Upper lobe of right lung (tissue), 1 donor: ENCODE results near the gene EGLN1. TPM values are rescaled to one million over a fixed set of nuclear protein-coding genes. Genes with fewer than 3 reads are reported as not detected.

Source experiments
- ATAC-seq: fragments of 200-7000 bp; cut with Tn5 transposase; one replicate; pipeline ENCODE4 v1.9.1; 2020; ENCODE audit warnings: mild to moderate bottlenecking, moderate library complexity
- DNase-seq: peaks from one replicate; pipeline ENCODE4 v3.0.0-alpha.2; 2020
- H3K27ac ChIP-seq: fragments of 200-600 bp; one replicate; pipeline ENCODE4 v1.8.0; 2022
- H3K27me3 ChIP-seq: fragments of 200-600 bp; one replicate; pipeline ENCODE4 v1.8.0; 2022; ENCODE audit warnings: mild to moderate bottlenecking
- H3K36me3 ChIP-seq: fragments of 200-600 bp; one replicate; pipeline ENCODE4 v1.8.0; 2022
- H3K4me1 ChIP-seq: fragments of 200-600 bp; one replicate; pipeline ENCODE4 v1.8.0; 2022
- H3K4me3 ChIP-seq: fragments of 200-600 bp; one replicate; pipeline ENCODE4 v1.8.0; 2022; ENCODE audit warnings: mild to moderate bottlenecking
- H3K9me3 ChIP-seq: fragments of 200-600 bp; one replicate; pipeline ENCODE4 v1.8.0; 2022
- intact Hi-C: fragments of 100-400 bp; cut with DNase I; formaldehyde crosslinking; loops from one replicate; pipeline ENCODE4 v1.11.0; 2022
- total RNA-seq: library from RNA; stranded (reverse); fragmentation: NEBNext Ultra II Directional; extraction: Animal tissue kit (Norgen Biotek cat#: 25700); gene quantifications from one replicate; pipeline ENCODE4 v1.2.1, GENCODE V29; 2021
- TF ChIP-seq, protein P1 (sequence below): fragments of 200-600 bp; IDR thresholded peaks from one replicate; pipeline ENCODE4 v1.8.0; 2022; ENCODE audit warnings: antibody characterized with exemption
- donor health status: DM: no; HTN: yes; CAD: no; lungs with severe emphysema.

The EGLN1 gene
- total RNA-seq, 1 donor from 2014 or later = 23.5 TPM

DNA sequence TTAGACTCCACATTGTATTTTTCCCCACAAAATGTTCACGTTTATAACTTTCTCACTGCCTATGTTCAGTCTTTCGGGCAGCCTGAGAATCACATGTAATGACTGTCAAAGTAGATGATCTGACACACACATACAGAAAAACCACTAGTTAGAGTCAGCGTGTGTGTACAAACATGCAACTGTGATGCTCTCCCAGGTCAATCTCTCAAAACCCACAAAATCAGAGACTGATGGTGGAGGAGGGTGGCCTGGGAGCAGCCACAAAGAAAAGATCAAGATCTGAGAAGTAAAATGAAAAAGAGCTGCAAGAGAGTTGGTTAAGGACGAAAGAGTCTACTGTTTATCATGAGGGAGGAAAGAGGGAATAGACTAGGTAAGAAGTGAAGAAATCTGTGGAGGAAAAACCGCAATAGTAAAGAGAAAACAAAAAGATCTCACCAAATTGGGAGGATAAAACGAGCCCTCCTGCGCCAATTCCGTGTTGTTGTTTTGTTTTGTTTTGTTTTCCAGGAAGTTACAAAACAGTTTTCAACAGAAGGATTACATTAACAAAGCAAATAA is 2.3 kb downstream of the EGLN1 start:
- Histone ChIP-seq H3K27me3 (no peaks in the 10 kb centered on the region), H3K4me1 (peaks cover 52% of the 10 kb centered on the region), H3K9me3 (no peaks in the 10 kb centered on the region), H3K36me3 (no peaks in the 10 kb centered on the region), H3K4me3 (peak overlapping the region; percentile 77), H3K27ac (peak overlapping the region; percentile 96)
- TF ChIP-seq, protein P1, sequence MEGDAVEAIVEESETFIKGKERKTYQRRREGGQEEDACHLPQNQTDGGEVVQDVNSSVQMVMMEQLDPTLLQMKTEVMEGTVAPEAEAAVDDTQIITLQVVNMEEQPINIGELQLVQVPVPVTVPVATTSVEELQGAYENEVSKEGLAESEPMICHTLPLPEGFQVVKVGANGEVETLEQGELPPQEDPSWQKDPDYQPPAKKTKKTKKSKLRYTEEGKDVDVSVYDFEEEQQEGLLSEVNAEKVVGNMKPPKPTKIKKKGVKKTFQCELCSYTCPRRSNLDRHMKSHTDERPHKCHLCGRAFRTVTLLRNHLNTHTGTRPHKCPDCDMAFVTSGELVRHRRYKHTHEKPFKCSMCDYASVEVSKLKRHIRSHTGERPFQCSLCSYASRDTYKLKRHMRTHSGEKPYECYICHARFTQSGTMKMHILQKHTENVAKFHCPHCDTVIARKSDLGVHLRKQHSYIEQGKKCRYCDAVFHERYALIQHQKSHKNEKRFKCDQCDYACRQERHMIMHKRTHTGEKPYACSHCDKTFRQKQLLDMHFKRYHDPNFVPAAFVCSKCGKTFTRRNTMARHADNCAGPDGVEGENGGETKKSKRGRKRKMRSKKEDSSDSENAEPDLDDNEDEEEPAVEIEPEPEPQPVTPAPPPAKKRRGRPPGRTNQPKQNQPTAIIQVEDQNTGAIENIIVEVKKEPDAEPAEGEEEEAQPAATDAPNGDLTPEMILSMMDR = no peak
- no peak for DNase-seq
- intact Hi-C loops = no loop called here
- ATAC-seq = no peak

DNA sequence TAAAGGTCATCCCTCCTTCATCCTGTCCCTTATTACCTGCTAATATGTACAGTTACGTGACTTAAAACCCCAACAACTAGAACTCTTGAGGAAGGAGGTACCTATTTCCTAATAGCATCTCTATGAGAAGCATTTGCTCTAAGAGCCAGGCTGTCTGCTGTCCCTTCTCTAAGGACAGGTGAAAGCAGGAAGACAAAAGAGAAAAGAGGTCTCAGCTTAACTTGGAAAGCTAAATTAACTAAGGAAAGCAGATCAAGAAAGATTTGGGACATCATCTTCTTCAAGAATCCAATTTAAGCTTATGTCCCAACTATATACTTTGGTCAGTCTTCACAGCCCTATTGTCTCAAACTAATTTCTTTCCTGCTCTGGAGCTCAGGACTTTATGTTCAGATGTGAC is 2.9 kb downstream of the EGLN1 start:
- TF ChIP-seq, protein P1 = no peak
- Histone ChIP-seq H3K36me3 (no peaks in the 10 kb centered on the region), H3K4me3 (peak overlapping the region; percentile 77), H3K4me1 (peaks cover 57% of the 10 kb centered on the region), H3K27ac (no peak overlapping the region), H3K27me3 (no peaks in the 10 kb centered on the region), H3K9me3 (no peaks in the 10 kb centered on the region)
- no peak for DNase-seq
- intact Hi-C loops = no loop called here
- no peak for ATAC-seq

DNA sequence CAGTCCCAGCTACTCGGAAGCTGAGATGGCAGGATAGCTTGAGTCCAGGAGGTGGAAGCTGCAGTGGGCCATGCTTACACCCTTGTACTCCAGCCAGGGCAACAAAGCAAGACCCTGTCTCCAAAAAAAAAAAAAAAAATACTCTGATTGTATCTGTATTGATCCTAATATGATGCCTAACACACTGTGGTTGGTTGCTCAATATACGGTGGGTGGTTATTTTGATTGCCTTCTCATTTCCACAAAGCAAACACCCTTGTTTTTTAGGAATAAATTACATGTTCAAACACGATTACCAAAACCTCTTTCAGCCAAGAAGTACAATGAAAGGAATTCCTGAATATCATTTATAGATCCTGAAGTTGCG is 3.4 kb downstream of the EGLN1 start:
- Histone ChIP-seq H3K9me3 (no peaks in the 10 kb centered on the region), H3K27me3 (no peaks in the 10 kb centered on the region), H3K4me1 (peaks cover 61% of the 10 kb centered on the region), H3K27ac (no peak overlapping the region), H3K4me3 (peak overlapping the region; percentile 77), H3K36me3 (peaks cover under 1% of the 10 kb centered on the region)
- DNase-seq (no peak), ATAC-seq (no peak)
- intact Hi-C loops = no loop called here
- TF ChIP-seq, protein P1 = no peak

DNA sequence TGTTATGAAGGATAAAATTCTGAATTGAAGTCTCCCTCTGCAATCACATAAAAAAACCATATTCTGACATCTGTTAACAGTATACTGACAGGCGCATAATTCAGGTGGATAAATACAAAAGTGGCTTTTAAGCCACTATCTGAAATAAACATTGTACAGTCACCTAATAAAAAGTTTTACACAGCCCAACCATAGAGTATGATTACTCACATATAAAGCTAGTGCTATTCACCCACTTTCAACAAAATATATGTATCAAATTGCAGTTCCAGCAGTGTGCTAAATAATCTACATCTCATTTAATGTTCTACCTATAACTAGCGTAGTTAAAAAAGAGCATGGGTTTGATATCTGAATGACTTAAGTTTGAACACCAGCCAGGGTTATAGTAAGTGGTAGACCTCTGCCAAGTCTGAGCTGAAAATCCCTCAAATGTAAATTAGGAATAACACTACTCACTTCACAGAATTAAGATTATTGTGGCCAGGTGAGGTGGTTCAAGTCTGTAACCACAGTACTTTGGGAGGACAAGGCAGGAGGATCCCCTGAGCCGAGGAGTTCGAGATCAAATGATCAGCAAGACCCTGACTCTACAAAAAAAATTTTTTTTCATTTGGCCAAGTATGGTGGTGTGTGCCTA is 3.9 kb downstream of the EGLN1 start:
- DNase-seq (no peak), ATAC-seq (no peak)
- TF ChIP-seq, protein P1 = no peak
- H3K4me1 ChIP-seq = peaks cover 59% of the 10 kb centered on the region
- H3K27ac ChIP-seq = no peak overlapping the region
- intact Hi-C loops = no loop called here
- peaks cover 5% of the 10 kb centered on the region for H3K36me3 ChIP-seq
- H3K9me3 ChIP-seq = no peaks in the 10 kb centered on the region
- no peaks in the 10 kb centered on the region for H3K27me3 ChIP-seq
- peak overlapping the region; percentile 77 for H3K4me3 ChIP-seq

DNA sequence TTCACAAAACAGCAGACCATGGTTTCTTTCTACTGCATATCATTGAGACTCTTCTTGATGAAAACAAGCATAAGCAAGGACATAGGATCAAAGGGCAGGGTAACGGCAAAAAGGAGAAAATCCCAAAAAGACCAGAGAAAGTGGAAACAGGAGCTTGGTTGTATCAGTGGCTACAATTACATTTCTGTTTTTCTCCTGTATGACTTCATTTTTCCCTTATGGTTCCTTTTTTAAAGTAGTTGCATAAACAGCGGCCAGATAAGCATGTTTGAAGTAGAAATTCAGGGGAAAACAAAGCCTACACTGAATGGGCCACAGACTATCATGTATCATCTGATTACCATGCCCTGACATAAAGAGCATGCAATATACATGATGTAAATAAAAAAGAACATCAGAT is 4.6 kb downstream of the EGLN1 start:
- intact Hi-C loops = no loop called here
- Histone ChIP-seq H3K36me3 (peaks cover 5% of the 10 kb centered on the region), H3K4me1 (peaks cover 53% of the 10 kb centered on the region), H3K27ac (no peak overlapping the region), H3K9me3 (no peaks in the 10 kb centered on the region), H3K27me3 (no peaks in the 10 kb centered on the region), H3K4me3 (peak overlapping the region; percentile 9)
- DNase-seq (no peak), ATAC-seq (no peak)
- TF ChIP-seq, protein P1 = no peak
